ENCODE results near the gene ADO. TPM values are rescaled to one million over a fixed set of nuclear protein-coding genes. Genes with fewer than 3 reads are reported as not detected.

Gene ADO
- total and polyA plus RNA-seq, 2 experiments from 2014 or later: 8.9 to 24.6 TPM

DNA sequence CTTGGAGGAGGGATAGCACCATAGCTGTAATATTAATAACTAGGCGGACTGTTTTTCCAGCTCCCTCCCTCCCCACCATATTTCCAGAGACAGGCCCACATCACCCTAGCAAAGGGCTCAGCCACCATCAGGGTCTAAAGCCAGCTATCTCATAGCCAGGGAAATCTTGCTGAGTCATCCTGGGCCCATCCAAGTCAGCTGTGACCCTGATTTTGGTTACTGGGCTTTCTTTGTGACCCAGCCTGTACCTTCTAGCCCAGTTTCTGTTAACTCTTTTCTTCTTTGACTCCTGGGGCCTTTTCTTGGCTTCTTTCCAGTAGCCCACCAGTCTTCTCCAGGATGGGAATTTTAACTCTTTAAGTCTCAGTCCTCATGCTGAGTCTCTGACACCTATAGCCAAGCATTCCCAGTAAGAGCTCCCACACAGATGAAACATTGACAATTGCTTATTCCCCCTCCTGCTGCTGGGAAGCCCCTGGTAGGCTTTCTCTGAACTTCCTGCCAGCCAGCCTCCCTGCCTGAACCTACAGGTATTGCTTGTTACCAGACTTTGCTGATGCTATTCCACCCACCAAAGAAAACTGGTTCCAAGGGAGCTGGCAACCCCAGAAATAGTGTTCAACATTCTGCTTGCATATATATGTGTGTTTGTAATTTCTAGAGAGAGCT is 34.8 kb upstream of the ADO start:
- TF ChIP-seq, protein P1, sequence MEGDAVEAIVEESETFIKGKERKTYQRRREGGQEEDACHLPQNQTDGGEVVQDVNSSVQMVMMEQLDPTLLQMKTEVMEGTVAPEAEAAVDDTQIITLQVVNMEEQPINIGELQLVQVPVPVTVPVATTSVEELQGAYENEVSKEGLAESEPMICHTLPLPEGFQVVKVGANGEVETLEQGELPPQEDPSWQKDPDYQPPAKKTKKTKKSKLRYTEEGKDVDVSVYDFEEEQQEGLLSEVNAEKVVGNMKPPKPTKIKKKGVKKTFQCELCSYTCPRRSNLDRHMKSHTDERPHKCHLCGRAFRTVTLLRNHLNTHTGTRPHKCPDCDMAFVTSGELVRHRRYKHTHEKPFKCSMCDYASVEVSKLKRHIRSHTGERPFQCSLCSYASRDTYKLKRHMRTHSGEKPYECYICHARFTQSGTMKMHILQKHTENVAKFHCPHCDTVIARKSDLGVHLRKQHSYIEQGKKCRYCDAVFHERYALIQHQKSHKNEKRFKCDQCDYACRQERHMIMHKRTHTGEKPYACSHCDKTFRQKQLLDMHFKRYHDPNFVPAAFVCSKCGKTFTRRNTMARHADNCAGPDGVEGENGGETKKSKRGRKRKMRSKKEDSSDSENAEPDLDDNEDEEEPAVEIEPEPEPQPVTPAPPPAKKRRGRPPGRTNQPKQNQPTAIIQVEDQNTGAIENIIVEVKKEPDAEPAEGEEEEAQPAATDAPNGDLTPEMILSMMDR (IDR thresholded peaks at IDR 0.05; ENCODE audit: poor library complexity): no peak
- TF ChIP-seq EZH2 (IDR thresholded peaks at IDR 0.05; ENCODE audit: borderline replicate concordance): no peak
- TF ChIP-seq EZH2phosphoT487 (IDR thresholded peaks at IDR 0.05; ENCODE audit: low read depth, severe bottlenecking, unreplicated experiment): no peak
- Histone ChIP-seq H3K4me1 (ENCODE audit: insufficient read depth) (no peaks in the 10 kb centered on the region), H2AFZ (no peak overlapping the region), H4K20me1 (ENCODE audit: insufficient read depth, poor library complexity, severe bottlenecking) (no peaks in the 10 kb centered on the region), H3K9me2 (replicated peaks; ENCODE audit: insufficient read depth) (no peaks in the 10 kb centered on the region), H3K9me3 (ENCODE audit: low read depth) (no peaks in the 10 kb centered on the region), H3K27me3 (no peaks in the 10 kb centered on the region), H3K4me3 (no peak overlapping the region), H3K4me2 (no peak overlapping the region), H3K79me2 (no peaks in the 10 kb centered on the region), H3K36me3 (replicated peaks; ENCODE audit: insufficient read depth, low read depth) (no peaks in the 10 kb centered on the region), H3K27ac (no peak overlapping the region)
- no peak for DNase-seq (ENCODE audit: low spot score)
- WGBS (ENCODE audit: low lambda C conversion rate, missing lambda C conversion rate): 91% methylated on average over 1 of the region's 1 CpG

- Histone ChIP-seq H3K9me3 (ENCODE audit: low read depth) (no peaks in the 10 kb centered on the region), H3K4me1 (ENCODE audit: insufficient read depth) (no peaks in the 10 kb centered on the region), H3K27ac (no peak overlapping the region), H3K4me3 (no peak overlapping the region), H3K79me2 (no peaks in the 10 kb centered on the region), H3K36me3 (replicated peaks; ENCODE audit: insufficient read depth, low read depth) (no peaks in the 10 kb centered on the region), H3K27me3 (no peaks in the 10 kb centered on the region), H4K20me1 (ENCODE audit: insufficient read depth, poor library complexity, severe bottlenecking) (no peaks in the 10 kb centered on the region), H3K4me2 (no peak overlapping the region), H3K9me2 (replicated peaks; ENCODE audit: insufficient read depth) (no peaks in the 10 kb centered on the region), H2AFZ (no peak overlapping the region)
- 60% methylated on average over 7 of the region's 7 CpGs for WGBS (ENCODE audit: low lambda C conversion rate, missing lambda C conversion rate)
- TF ChIP-seq EZH2phosphoT487 (IDR thresholded peaks at IDR 0.05; ENCODE audit: low read depth, severe bottlenecking, unreplicated experiment) (no peak), EZH2 (IDR thresholded peaks at IDR 0.05; ENCODE audit: borderline replicate concordance) (no peak)
- TF ChIP-seq, protein P1 (IDR thresholded peaks at IDR 0.05; ENCODE audit: poor library complexity): no peak
- DNase-seq (ENCODE audit: low spot score): no peak
Measured at GRCh38 chr10:62772186-62772974, 32.1 kb upstream of the ADO start.

DNA sequence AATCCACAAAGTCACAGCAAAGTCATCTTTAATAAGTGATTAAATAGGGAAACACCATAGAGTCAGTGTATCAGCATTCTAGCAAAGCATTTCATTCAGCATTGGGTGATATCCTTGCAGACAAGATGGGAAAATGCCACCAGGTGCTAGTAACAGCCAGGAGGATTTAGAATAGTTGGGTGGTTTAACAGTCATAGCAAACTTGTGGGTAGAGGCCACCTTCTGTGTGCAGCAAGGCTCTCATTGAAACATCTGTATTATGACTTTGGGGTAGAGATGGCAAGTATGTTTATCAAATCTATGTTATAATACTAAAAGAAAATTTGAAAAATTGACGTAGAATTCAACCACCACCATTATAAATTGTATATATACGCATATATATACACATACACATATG is 26.4 kb upstream of the ADO start:
- H3K9me3 ChIP-seq (ENCODE audit: low read depth): no peaks in the 10 kb centered on the region
- H3K27me3 ChIP-seq: no peaks in the 10 kb centered on the region
- WGBS (ENCODE audit: low lambda C conversion rate, missing lambda C conversion rate): 91% methylated on average over 2 of the region's 2 CpGs
- no peaks in the 10 kb centered on the region for H3K4me1 ChIP-seq (ENCODE audit: insufficient read depth)
- H3K9me2 ChIP-seq (replicated peaks; ENCODE audit: insufficient read depth): no peaks in the 10 kb centered on the region
- TF ChIP-seq EZH2 (IDR thresholded peaks at IDR 0.05; ENCODE audit: borderline replicate concordance): no peak
- TF ChIP-seq, protein P1 (IDR thresholded peaks at IDR 0.05; ENCODE audit: poor library complexity): no peak
- no peak for TF ChIP-seq EZH2phosphoT487 (IDR thresholded peaks at IDR 0.05; ENCODE audit: low read depth, severe bottlenecking, unreplicated experiment)
- H3K79me2 ChIP-seq: no peaks in the 10 kb centered on the region
- H4K20me1 ChIP-seq (ENCODE audit: insufficient read depth, poor library complexity, severe bottlenecking): no peaks in the 10 kb centered on the region
- no peak overlapping the region for H3K4me2 ChIP-seq
- no peak overlapping the region for H3K27ac ChIP-seq
- no peaks in the 10 kb centered on the region for H3K36me3 ChIP-seq (replicated peaks; ENCODE audit: insufficient read depth, low read depth)
- no peak overlapping the region for H3K4me3 ChIP-seq
- DNase-seq (ENCODE audit: low spot score): no peak
- no peak overlapping the region for H2AFZ ChIP-seq
